C4-2B (cell line): ENCODE results near the gene ERCC5.

Source experiments
- ZFX ChIP-seq: fragments of 450-650 bp; IDR thresholded peaks from 2 replicates; pipeline ENCODE4 v1.6.1; 2017
- TF ChIP-seq, protein P1 (sequence below): fragments of 450-650 bp; conservative IDR thresholded peaks from 2 replicates; pipeline ENCODE4 v1.5.1; 2017; ENCODE audit warnings: mild to moderate bottlenecking

DNA sequence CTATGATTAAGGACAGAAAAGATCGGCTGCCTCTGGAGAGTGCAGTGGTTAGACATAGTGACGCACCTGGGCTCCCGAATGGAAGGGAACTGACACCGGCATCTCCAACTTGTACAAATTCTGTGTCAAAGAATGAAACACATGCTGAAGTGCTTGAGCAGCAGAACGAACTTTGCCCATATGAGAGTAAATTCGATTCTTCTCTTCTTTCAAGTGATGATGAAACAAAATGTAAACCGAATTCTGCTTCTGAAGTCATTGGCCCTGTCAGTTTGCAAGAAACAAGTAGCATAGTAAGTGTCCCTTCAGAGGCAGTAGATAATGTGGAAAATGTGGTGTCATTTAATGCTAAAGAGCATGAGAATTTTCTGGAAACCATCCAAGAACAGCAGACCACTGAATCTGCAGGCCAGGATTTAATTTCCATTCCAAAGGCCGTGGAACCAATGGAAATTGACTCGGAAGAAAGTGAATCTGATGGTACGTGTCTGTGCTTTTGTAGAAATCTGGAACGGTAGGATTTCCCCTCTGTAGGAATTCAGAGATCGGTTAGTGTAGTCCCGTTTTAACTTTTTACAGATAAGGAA, 16.9 kb downstream of the ERCC5 start:
- TF ChIP-seq, protein P1, sequence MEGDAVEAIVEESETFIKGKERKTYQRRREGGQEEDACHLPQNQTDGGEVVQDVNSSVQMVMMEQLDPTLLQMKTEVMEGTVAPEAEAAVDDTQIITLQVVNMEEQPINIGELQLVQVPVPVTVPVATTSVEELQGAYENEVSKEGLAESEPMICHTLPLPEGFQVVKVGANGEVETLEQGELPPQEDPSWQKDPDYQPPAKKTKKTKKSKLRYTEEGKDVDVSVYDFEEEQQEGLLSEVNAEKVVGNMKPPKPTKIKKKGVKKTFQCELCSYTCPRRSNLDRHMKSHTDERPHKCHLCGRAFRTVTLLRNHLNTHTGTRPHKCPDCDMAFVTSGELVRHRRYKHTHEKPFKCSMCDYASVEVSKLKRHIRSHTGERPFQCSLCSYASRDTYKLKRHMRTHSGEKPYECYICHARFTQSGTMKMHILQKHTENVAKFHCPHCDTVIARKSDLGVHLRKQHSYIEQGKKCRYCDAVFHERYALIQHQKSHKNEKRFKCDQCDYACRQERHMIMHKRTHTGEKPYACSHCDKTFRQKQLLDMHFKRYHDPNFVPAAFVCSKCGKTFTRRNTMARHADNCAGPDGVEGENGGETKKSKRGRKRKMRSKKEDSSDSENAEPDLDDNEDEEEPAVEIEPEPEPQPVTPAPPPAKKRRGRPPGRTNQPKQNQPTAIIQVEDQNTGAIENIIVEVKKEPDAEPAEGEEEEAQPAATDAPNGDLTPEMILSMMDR = no peak
- TF ChIP-seq ZFX = no peak
